Measurements from ENCODE around the gene CDK19. TPM values are rescaled to one million over a fixed set of nuclear protein-coding genes. Genes with fewer than 3 reads are reported as not detected.
"Not testable (repeated sequence)": the region's sequence is repeated elsewhere in the genome, so short reads cannot be mapped to it uniquely, and the experiment has no call there.

The CDK19 gene
- total RNA-seq, 1 experiment from 2014 or later: 30.7 TPM

DNA sequence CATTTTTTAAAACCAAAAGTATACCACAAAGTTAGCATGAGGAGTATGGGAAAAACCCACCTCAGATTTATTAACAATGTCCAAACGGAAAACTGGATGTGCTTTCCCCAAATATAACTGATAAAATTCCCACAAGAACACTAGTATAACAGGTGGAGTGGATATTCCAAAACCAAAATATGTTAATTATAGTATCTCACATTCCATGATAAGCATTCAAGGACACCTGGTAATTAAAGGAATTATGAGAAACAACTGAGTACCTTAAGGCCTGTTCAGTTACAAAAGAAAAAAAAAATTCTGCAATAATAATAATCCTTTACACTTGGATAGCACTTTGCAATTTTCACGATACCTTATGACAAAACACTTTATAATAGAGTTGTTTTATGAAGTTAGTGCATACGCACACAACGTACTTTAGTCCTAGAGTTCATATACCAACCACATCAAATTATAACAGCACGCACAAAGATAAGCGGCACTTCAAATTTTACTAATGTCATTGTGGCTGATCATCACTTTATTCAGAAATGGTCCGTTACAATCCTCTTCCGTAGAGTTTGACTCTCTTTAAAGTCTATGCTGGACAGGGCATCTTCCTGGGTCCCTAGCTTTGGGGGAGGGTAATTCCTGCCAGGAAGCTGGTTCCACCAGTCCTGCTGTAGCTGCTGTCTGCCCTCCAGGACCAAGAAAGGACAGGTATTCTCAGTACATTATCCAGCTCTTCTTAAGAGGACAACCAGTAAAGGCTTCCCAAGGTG lies 1.7 kb downstream of the CDK19 start:
- peak; percentile 39 for DNase-seq (ENCODE audit: low read depth)

DNA sequence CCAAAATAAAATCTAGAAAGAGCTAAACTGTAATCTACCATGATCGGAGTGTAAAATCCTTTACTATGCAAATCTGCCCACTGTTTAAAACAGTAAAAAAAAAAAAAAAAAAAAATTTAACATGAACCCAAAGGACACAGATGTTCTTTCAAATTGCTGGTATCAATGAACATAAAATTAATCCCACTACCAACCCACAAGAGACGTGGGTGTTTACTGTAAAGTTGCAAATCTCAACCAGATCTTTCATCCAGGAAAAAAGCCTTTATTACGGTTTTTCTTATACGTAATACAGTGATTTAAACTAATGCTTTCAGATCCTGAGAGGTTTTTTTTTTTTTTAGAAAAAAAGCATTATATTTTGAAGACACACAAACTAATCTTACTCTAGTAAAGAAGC lies 2.5 kb downstream of the CDK19 start:
- DNase-seq (ENCODE audit: low read depth): no peak

DNA sequence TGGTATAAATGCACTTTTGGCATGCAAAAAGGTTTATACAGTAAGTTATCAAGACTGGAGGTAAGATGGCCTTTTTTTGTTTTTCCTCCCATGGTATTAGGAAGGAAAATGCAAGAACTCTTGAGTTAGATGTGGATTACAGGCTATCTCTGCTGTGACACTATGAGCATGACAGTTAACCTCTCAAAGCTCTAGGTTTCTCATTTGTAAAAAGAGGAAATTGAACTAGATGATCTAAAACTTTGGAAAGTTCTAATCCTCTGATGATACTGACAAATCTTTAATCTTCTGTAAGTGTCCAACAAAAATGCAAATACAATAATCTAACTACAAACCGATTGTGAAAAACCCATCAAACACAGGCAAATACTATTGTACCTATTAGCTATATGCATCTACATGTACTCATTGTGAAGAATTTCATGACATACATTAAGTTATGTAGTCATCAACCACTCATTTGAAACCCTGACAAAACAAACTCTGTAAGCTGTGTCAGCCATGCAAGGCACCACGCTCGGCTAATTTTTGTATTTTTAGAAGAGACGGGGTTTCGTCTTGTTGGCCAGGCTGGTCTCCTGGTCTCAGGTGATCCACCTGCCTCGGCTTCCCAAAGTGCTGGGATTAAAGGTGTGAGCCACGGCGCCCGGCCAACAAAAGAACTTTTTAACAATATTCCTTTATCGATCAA lies 4.2 kb downstream of the CDK19 start:
- no peak for DNase-seq (ENCODE audit: low read depth)

DNA sequence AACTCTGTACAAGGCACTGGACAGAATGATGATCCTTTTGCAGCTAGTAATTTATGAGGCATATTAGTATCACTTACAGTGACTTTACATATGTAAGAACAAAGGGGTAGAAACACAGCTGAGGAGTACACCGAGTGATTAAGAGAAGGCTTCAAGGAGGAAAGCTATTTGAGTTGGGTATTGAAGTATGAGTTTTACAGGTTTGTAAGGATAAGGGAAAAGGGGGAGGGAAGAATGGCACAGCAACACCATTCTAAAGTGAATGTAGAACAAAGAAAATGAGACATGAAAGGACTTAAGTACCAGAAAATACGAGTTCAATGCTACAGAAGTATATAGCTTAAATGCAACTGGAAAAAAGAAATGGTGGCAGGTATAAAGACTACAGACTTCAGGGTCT lies 5.5 kb downstream of the CDK19 start:
- no peak for DNase-seq (ENCODE audit: low read depth)

DNA sequence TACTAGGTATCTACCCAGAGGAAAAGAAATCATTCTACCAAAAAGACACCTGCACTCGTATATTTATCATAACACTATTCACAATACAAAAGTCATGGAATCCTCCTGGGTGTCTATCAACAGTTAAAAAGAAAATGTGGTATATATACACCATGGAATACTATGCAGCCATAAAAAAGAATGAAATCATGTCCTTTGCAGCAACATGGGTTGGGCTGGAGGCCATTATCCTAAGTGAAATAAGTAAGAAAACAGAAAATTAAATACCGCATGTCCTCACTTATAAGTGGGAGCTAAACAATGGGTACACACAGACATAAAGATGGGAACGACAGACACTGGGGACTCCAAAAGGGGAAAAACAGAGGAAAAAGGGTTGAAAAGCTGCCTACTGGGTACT lies 13.1 kb downstream of the CDK19 start:
- DNase-seq (ENCODE audit: low read depth): not testable (repeated sequence)

DNA sequence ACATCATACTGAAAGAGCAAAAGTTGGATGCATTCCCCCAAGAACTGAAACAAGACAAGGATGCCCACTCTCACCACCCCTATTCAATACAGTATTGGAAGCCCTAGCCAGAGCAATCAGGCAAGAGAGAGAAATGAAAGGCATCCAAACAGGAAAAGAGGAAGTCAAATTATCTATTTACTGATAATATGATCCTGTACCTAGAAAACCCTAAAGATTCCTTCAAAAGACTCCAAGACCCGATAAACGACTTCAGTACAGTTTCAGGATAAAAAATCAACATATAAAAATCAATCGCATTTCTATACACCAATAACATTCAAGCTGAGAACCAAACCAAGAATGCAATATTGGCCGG lies 14.5 kb downstream of the CDK19 start:
- no peak for DNase-seq (ENCODE audit: low read depth)

DNA sequence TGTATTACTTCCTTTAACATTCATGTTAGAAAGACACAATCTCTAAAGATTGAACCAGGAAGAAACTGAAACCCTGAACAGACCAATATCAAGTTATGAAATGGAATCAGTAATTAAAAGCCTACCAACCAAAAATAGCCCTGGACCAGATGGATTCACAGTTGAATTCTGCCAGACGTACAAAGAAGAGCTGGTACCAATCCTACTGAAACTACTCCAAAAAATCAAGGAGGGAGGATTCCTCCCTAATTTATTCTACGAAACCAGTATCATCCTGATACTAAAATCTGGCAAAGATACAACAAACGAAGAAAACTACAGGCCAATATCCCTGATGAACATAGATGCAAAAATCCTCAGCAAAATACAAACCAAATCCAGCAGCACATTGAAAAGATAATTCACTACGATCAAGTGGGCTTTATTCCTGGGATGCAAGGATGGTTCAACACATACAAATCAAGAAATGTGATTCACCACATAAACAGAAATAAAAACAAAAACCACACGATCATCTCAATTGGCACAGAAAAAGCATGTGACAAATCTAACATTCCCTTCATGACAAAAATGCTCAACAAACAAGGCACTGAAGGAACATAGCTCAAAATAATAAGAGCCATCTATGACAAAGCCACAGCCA lies 15.0 kb downstream of the CDK19 start:
- DNase-seq (ENCODE audit: low read depth): no peak

DNA sequence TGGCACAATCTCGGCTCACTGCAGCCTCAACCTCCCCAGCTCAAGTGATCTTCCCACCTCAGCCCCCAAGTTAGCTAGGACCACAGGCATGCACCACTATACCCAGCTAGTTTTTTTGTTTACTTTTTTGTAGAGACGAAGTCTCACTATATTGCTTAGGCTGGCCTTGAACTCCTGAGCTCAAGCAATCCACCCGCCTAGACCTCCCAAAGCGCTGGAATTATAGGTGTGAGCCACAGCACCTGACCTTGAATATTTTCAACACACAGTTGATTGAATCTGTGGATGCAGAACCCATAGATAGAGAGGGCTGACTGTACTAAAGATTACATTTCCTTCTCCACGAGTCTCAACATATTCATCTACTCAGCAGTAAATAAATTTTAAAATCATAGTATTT lies 15.6 kb downstream of the CDK19 start:
- DNase-seq (ENCODE audit: low read depth): no peak

DNA sequence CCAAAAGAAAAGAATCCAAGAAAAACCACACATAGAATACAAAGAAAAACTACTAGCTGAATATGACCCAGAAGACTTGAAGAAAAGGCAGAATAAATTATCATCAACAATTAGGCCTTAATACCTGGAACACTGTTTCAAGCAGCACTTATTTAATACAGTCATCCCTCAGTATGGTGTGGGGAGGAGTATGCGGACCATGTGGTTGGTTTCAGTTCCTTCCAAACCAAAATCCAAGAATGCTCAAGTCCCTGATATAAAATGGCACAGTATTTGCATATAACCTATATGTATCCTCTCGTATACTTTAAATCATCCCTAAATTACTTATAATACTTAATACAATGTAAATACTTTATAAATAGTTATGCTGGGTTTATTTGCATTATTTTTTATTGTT lies 16.1 kb downstream of the CDK19 start:
- peak; percentile 20 for DNase-seq (ENCODE audit: low read depth)

DNA sequence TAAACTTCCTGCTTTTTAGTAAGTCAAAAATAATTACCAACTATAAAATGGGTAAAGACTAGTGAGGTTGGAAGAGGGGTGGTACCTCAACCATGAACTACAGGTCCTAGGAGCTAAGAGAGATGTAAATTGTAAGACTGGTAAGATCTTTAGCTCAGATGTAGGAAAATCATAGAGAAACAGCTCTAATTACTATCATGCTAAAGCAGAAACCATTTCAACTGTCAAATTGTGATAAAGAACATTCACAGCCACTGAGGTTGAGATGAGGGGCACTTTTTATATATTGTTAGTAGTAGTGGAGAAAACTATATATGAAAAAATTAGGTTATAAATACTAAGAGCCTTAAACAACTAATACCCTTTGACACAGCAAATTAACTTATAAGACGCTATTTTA lies 20.0 kb downstream of the CDK19 start:
- DNase-seq (ENCODE audit: low read depth): peak; percentile 44

DNA sequence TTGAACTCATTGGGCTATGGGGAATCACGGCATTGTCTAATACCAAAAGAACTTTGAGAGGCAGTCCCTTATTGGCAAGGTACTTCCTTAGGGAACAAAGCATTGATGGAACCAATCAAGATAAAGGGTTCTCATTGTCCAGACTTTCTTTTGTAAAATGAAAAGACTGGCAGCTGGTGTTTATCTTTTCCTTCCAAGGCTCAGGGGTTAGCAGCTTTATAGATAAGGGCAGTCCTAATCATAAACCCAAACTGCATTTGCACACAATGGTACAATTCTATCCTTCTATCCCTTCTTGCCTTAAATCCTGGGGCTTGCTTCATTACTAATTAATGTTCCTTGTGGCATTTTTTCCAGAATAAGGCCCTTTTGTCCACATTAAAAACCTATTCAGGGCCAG lies 28.6 kb downstream of the CDK19 start:
- no peak for DNase-seq (ENCODE audit: low read depth)

DNA sequence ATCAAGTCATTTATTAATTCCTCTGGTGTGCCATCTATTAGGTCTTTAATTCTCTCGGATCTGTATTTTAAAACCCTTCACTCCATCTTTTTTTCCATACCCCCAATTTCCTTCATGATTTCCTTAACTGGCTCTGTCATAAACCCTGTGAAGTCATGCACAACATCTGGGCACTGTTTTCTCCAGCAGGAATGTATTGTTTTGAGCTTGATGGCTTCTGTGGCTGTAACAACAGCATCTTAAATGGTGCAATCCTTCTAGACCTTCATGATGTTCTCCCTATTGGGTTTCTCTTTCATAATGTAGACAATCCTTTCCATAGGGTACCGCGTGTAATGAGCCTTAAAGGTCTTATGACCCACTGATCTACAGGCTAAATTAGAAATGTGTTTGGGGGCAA lies 29.0 kb downstream of the CDK19 start:
- no peak for DNase-seq (ENCODE audit: low read depth)

DNA sequence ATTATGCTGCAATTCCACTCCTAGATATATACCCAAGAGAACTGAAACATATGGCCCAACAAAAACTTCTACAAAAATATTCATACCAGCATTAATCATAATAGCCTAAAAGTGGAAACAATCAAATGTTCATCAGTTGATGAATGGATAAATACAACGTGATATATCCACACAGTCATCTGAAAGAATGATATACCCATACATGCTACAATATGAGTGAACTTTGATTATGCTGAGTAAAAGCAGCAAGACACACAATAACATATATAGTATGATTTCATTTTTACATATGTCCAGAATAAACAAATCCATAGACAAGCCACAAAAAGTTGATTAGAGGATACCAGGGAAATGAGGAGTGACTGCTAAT lies 30.7 kb downstream of the CDK19 start:
- DNase-seq (ENCODE audit: low read depth): no peak

DNA sequence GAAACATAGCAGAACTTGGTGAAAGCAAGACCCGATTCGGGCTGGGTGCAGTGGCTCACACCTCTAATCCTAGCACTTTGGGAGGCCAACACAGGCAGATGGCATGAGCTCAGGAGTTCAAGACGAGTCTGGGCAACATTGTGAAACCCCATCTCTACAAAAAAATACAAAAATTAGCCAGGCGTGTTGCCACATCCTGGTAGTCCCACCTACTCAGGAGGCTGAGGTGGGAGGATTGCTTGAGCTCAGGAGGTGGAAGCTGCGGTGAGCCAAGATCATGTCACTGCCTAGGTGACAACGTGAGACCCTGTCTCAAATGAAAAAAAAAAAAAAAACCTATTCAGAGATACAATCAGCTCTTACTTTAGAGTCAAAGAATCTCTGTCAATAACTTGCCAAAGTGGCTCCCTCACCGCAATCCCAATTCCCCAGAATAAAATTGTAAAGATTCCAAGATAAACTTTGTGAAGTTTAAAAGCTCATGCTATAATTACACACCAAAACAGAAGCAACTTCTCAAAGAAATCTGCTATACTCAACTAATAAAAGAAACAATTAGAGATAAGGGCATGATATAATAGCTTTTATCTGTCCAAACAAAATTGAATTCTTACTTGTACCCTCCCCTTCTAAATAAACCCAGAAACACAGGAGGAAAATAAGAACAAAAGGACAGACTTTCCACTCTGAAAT lies 33.6 kb downstream of the CDK19 start:
- DNase-seq (ENCODE audit: low read depth): peak; percentile 56

DNA sequence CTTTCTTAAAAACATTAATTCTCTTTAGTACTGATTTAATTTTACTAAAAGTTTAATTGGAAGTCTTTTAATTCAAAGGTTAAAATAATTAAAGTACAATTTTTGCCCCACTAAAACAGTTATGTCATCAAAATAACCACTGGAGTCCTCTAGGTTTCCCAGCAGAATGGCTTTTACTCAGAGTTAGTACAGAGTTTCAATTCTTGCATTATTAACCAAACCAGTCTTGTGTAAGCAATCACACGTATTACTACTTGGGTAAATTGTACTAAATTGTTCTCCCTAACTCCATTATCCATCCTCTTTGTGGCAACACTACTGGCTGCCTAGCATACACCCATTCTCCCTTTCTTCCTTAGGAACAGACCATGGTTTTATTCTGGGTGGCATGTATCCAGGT lies 36.9 kb downstream of the CDK19 start:
- no peak for DNase-seq (ENCODE audit: low read depth)

DNA sequence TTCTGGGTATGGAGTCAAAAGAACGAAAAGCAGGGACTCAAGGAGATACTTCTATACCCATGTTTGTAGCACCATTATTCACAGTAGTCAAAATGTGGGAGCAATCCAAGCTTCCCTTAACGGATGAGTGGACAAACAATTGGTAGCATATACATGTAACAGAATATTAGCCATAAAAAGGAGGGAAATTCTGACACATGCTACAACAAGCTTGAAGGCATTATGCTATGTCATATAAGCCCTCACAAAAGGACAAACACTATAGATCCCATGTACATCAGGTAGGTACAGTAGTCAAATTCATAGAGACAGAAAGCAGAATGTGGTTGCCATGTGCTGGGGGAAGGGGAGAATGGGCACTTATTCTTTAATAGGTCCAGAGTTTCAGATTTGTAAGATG lies 37.6 kb downstream of the CDK19 start:
- DNase-seq (ENCODE audit: low read depth): no peak

DNA sequence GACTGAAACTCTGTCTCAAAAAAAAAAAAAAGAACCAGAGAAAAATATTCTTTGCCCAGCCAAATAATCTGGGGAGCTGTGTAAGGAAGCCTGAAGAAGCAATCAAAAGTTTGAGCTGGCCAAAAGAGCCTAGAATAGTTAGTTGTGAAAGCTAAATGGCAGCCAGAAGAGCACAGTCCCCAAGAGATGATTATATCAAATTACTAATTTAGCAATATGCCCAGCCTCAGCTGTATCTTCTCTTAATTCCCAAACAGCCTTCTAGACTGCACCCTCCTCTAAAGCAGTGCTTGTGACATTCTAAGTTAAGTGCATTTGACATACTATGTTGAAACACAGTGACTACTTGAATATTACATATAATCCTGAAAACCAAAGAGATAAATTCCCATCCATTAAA lies 38.9 kb downstream of the CDK19 start:
- no peak for DNase-seq (ENCODE audit: low read depth)

DNA sequence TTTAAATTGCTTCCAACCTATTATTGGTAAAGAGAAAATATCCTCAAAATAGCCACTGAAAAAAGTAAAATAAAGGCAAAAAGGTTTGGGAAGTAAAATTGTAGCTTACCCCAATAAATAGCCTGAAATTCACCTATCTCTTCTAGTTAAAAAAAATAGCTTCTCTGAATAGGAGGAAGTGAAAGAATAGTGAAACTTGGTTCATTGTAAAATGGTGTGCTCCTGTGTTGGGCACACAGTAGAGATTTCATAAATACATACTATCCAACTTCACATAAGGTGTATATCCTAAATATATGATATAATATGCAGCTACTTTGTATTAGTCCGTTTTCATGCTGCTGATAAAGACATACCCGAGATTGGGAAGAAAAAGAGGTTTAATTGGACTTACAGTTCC lies 45.3 kb downstream of the CDK19 start:
- DNase-seq (ENCODE audit: low read depth): no peak

DNA sequence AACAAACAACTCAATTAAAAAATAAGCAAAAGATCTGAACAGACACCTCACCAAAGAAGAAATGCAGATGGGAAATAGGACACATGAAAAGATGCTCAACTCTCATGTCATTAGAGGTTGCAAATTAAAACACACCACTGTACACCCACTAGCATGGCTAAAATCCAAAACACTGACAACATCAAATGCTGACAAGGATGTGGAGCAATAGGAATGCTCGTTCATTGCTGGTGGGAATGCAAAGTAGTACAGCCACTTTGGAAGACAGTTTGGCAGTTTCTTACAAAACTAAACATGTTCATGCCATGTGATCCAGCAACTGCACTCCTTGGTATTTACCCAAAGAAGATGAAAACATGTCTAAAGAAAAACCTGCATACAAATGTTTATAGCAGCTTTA lies 47.2 kb downstream of the CDK19 start:
- no peak for DNase-seq (ENCODE audit: low read depth)

DNA sequence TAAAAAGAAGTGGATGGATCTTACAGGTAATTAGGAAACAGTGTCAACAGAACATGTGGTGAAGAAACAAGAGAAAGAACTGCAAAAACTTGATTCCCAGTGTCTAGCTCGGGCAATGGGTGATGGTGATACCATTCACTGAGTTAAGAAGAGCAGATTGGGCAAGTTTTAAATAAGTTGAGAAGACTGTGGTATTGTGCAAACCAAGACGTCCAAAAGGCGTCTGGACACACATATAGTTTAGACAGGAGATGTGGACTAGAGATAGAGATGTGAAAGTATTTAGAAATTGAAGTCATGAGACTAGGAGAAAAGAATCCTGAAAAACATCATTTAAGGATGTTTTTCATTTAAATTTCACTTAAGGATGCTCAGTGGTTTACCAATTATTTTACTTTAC lies 53.9 kb downstream of the CDK19 start:
- no peak for DNase-seq (ENCODE audit: low read depth)

DNA sequence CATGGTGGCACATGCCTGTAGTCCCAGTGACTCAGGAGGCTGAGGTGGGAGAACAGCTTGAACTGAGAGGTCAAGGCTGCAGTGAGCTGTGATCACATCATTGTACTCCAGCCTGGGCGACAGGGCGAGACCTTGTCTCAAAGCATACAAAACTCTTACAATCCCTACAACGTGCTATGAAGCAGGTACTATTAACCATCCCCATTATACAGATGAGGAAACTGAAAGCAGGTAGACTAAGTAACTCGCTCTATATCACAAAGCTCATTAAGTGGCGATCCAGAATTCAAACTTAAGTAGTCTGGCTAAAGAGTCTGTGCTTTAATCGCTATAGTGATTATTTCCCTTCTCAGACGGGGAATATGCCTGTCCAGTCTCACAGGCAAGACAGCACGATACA lies 54.7 kb downstream of the CDK19 start:
- DNase-seq (ENCODE audit: low read depth): no peak

DNA sequence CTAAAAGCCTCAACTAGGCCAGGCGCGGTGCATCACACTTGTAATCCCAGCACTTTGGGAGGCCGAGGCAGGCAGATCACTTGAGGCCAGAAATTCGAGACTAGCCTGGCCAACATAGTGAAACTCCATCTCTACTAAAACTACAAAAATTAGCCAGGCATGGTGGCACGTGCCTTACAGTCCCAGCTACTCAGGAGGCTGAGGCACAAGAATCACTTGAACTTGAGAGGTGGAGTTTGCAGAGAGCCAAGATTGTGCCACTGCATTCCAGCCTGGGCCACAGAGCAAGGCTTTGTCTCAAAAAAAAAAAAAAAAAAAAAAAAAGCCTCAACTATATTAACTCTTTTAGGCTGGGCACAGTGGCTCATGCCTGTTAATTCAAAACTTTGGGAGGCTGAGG lies 55.2 kb downstream of the CDK19 start:
- DNase-seq (ENCODE audit: low read depth): not testable (repeated sequence)

DNA sequence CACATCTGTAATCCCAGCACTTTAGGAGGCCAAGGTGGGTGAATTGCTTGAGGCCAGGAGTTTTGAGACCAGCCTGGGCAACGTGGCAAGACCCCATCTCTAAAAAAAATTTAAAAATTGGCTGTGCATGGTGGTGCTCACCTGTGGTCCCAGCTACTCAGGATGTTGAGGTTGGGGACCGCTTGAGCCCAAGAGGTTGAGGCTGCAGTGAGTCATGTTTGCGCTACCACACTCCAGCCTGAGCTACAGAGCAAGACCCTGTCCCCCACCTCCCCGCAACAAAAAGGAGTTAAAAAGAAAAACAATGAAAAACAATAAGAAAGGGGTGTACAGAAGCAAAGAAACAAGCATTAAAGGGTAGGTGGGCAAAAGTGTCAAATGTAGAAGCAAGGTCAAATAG lies 57.3 kb downstream of the CDK19 start:
- no peak for DNase-seq (ENCODE audit: low read depth)

All from M059J (cell line).